Cardiac septum (tissue), 1 donor: Measurements from ENCODE around the gene RANBP17. TPM values are rescaled to one million over a fixed set of nuclear protein-coding genes. Genes with fewer than 3 reads are reported as not detected.

ENCODE experiments used
- DNase-seq: peaks from one replicate; pipeline ENCODE4 v3.0.0-alpha.2; 2020; ENCODE audit warnings: low spot score
- intact Hi-C: fragments of 100-400 bp; cut with DNase I; formaldehyde crosslinking; loops from one replicate; pipeline ENCODE4 v1.14.0; 2022
- total RNA-seq: library from RNA; stranded (reverse); fragmentation: NEBNext Ultra II Directional; extraction: Animal tissue kit (Norgen Biotek cat#: 25700); gene quantifications from one replicate; pipeline ENCODE4 v1.2.1, GENCODE V29; 2021
- donor health status: DM: no; HTN: no; CAD: no.

RANBP17 gene
- total RNA-seq, 1 donor from 2014 or later: 9.9 TPM

DNA sequence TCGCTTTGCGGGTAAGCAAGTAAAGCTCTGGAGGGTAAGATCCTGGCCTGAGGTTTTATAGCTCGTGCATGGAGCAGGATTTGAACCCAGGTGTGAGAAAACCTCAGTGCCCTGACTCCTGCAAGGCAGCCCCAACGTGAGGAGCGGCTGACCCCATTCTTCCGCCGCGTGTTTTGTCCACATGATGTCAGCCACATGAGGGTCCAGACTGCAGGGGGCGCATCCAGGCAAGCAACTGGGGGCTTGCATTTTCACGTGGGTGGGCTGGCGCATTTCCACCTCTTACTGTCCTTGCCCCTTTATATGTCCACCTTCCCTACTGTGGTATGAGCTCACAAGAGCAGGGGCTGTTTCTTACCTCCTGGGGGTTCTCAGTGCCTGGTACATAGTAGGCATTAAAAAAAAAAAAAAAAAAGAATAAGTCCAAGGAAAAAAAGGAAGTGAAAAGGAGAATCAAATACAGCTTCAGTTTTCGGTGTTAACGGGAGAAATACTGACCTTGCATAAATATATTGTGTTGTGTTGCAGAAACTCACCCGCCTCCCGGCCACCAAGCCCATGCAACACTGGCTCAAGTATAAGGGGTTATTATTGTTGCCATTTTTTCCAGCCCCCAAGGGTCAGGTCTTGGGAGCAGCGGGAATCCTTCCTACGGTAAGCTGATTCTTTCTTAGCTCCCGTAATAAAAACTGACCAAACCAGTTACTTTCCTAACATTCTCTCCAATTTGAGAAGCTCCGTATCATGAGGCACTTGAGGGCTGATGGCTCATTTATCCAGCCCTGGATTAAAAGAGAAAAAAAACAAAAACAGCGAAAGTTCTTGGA lies 462.2 kb downstream of the RANBP17 start:
- intact Hi-C loops: no loop called here

DNA sequence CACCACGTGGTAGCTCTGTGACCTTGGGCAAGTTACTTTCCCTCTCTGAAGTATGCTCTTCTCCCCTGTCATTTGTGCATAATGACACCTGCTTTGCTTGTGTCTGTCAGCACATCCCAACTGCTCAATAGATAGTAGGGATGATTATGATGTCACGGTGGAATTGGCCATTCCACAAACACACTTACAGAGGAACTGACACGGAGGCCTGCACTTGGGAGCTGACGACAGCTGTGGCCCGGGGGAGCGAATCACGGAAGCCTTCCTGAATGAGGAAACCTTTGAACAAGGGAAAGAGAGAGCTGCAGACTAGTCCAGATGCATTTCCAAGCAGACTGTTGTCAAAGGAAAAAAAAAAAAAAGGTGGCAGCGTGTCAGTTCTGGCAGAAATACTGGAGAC lies 468.2 kb downstream of the RANBP17 start:
- intact Hi-C loops: no loop called here
- no peak for DNase-seq

More for the DNA sequence above, 462.2 kb downstream of the RANBP17 start:
- DNase-seq: no peak

DNA sequence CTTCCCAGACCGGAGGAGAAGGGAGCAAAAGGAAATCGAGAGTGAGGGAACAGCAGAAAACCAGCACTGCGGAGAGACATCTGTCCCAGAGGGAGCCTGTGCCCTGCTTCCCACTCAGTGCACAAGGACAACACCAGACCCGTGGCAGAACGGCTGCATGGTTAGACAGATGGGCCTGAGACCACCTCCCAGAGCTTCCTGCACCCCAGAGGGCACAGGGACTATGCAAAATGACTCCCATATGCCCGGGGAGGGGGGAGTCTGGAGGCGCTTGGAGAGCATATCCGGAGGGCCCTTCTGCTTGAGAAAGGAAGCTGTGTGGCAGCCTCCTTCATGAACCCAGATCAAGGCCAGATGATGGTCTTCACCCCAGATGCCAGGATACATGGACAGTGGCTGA lies 473.8 kb downstream of the RANBP17 start:
- no peak for DNase-seq
- intact Hi-C loops: loop anchor here (5.0 kb wide), 2 partner anchors 128 to 698 kb away; no protein-coding TSS in a partner anchor

DNA sequence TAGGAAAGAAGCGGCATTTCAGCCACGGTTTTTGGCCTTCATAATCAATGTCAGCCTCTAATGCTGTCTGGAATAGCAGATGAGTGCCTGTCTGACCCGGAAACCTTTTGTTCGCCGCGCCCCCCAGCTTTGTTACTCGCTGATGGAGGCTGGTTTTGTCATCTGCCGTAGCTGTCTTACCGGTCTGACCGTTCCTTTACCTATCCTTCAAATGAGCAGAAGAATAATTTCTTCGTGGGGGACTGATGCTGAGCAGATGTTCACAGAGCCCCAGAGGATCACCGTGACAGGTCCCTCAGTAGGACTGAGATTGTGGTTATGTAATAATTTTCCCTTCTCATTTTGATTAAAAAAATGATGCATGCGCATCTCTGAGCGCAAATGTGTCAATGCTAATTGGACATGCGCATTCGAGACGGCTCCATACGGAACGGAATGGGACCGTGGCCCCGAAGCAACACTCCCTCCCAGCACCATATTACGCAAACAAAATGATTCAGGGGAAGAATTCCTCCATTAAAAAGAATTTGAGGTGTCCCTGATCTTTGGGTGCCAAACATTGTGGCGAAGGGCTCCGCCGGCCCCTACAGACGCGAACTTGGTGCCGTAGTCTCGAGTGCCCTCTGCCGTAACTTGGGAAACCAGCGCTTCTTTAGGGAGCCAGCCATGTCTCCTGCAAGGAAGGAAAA lies 474.8 kb downstream of the RANBP17 start:
- no peak for DNase-seq
- intact Hi-C loops: loop anchor here (5.0 kb wide), 2 partner anchors 129 to 699 kb away; no protein-coding TSS in a partner anchor

DNA sequence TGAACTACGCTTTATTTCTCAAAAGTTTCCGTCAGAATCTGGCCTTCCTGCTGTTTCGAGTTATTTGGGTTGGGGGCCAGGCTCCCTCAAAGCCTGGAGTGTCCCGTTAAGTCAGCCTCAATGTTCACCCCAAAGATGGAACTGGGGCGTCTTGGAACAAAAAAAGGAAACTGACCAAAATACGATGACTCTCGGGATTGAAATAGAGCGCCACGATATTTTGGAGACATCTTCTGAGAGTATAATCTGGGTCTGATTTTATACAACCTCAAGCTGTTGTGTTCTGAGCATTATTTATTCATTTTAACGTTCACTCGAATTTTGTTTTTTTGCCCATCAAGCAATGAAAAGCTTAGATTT lies 475.4 kb downstream of the RANBP17 start:
- DNase-seq: no peak
- intact Hi-C loops: loop anchor here (5.0 kb wide), 2 partner anchors 130 to 700 kb away; no protein-coding TSS in a partner anchor

DNA sequence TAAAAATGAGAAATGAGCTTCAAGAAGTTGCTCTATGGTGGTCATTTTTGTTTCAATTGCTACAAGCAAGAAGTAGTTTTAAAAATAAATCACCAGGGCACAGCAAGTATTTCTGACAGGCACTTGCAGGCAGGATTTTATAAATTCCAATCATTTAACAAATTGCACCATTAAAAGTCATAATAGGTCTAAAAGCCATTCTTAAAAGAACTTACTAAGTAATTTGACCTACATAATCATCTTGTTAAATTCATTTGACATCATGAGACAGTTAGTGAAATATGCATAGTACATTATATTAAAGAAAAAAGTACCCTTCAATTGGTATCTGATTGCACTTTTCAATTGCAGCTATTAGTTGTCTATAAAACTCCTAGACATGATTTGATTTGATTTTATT lies 478.2 kb downstream of the RANBP17 start:
- DNase-seq: no peak
- intact Hi-C loops: loop anchor here (10.0 kb wide), 1 partner anchor 525 kb away; no protein-coding TSS in a partner anchor

DNA sequence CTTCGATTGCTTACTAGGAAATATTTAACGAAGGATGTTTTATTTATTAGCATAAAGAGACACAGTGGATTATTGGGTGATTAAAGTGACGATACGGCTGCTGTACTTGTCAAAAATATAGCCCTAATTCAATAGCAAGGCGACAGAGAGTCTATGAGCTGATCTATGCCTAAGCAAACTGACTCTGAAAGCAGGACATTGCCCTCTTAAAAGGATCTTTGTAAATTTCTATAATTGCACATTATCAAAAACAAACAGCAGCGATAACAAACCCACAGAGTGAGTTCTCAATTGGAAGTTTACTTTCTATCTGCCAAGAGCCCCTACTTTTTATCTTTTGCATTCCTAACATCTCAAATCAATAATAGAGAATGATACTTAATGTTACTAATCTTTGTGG lies 478.7 kb downstream of the RANBP17 start:
- no peak for DNase-seq
- intact Hi-C loops: loop anchor here (10.0 kb wide), 1 partner anchor 526 kb away; no protein-coding TSS in a partner anchor

DNA sequence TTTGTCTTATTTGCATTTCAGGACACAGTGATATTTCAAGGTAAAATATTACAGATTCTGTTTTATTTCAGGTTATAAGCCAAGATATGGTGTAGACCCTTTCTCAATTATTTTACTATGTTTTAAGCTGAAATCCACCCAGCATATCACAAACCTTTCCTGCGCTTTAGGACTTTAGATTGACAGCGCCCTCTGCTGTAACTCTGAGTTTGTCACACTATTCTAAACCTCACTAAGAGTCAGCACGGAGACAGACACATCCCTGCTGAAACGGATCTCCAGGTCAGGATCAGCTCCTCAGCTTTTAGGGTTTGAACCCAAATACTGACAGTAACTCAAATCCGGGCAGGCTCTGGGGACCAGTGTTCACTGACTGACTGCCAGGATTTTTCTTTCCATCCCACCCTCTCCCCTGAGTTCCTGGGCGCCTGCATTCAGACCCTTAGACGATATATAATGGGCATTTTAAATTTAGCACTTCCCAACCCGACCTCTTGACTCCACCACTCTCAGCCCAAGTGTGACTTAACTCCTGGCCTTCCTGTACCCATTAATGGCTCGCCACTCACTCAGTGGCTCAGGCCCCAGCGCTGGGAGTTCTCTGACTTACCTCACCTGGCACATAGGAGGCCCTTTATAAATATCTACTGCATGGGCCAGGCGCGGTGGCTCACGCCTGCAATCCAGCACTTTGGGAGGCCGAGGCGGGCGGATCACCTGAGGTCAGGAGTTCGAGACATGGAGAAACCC lies 480.7 kb downstream of the RANBP17 start:
- intact Hi-C loops: loop anchor here (10.0 kb wide), 1 partner anchor 528 kb away; no protein-coding TSS in a partner anchor
- DNase-seq: no peak

DNA sequence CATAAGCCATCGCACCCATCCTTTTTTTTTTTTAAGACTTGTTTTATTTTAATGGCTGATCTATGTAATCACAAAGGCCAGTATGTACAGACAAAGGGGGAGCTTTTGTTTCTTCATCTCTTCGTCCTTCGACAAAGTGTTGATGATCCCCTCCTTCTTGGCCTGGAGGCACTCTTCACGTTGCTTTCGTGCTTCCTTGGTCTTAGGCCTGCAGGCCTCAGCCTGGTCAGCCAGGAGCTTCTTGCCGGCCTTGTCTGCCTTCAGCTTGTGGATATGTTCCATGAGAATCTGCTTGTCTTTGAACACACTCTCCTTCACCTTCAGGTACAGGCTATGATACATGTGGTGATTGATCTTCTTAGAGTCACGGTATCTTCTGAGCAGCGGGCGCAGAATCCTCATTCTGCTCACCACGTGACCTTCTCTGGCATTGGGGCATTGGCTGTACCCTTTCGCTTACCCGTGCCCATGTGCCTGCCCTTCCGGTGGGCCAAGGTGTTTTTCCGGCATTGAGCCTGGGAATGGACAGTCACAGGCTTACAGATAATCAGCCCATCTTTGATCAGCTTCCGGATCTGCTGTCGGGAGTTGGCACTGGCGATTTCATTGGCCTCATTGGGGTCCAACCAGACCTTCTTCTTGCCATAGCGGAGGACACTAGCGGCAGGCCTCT lies 483.3 kb downstream of the RANBP17 start:
- intact Hi-C loops: loop anchor here (10.0 kb wide), 1 partner anchor 530 kb away; no protein-coding TSS in a partner anchor
- no peak for DNase-seq

Other genes with a start within 250 kb of the RANBP17 start
- 0.30 TPM for gene GABRP, start 78.3 kb upstream of the RANBP17 start, total RNA-seq